Measurements from ENCODE around the gene PRM2.

The PRM2 gene

GRCh38 chr16:11251525-11252481 lies 24.5 kb downstream of the PRM2 start:
- Histone ChIP-seq H3K36me3 (ENCODE audit: insufficient read depth) (no peaks in the 10 kb centered on the region), H3K27ac (no peak overlapping the region), H3K9ac (no peak overlapping the region), H3K4me1 (ENCODE audit: low read depth, poor library complexity, severe bottlenecking) (peaks cover 6% of the 10 kb centered on the region), H4K20me1 (ENCODE audit: insufficient read depth) (no peaks in the 10 kb centered on the region), H3K27me3 (ENCODE audit: insufficient read depth, low read depth) (no peaks in the 10 kb centered on the region), H3K4me3 (IDR thresholded peaks at IDR 0.05; ENCODE audit: insufficient read depth, low read depth, low read length) (no peak overlapping the region), H2AFZ (ENCODE audit: low read depth) (no peak overlapping the region), H3K4me2 (no peak overlapping the region), H3K79me2 (ENCODE audit: insufficient read depth, low read depth) (no peaks in the 10 kb centered on the region)
- TF ChIP-seq CTCF (conservative IDR thresholded peaks at IDR 0.05; ENCODE audit: low read depth, low read length), result no peak

GRCh38 chr16:11250786-11251524 lies 25.3 kb downstream of the PRM2 start:
- H3K4me2 ChIP-seq, result no peak overlapping the region
- no peak overlapping the region for H3K4me3 ChIP-seq (IDR thresholded peaks at IDR 0.05; ENCODE audit: insufficient read depth, low read depth, low read length)

GRCh38 chr16:11250091-11250785 lies 26.0 kb downstream of the PRM2 start:
- Histone ChIP-seq H3K27ac (no peak overlapping the region), H3K36me3 (ENCODE audit: insufficient read depth) (no peaks in the 10 kb centered on the region), H3K79me2 (ENCODE audit: insufficient read depth, low read depth) (no peaks in the 10 kb centered on the region), H3K4me3 (IDR thresholded peaks at IDR 0.05; ENCODE audit: insufficient read depth, low read depth, low read length) (no peak overlapping the region), H4K20me1 (ENCODE audit: insufficient read depth) (no peaks in the 10 kb centered on the region), H3K4me2 (no peak overlapping the region), H3K4me1 (ENCODE audit: low read depth, poor library complexity, severe bottlenecking) (peaks cover 20% of the 10 kb centered on the region), H3K27me3 (ENCODE audit: insufficient read depth, low read depth) (no peaks in the 10 kb centered on the region), H3K9ac (no peak overlapping the region), H2AFZ (ENCODE audit: low read depth) (no peak overlapping the region)
- no peak for TF ChIP-seq CTCF (conservative IDR thresholded peaks at IDR 0.05; ENCODE audit: low read depth, low read length)

More at GRCh38 chr16:11250786-11251524, 25.3 kb downstream of the PRM2 start:
- no peaks in the 10 kb centered on the region for H4K20me1 ChIP-seq (ENCODE audit: insufficient read depth)
- no peaks in the 10 kb centered on the region for H3K27me3 ChIP-seq (ENCODE audit: insufficient read depth, low read depth)
- H3K9ac ChIP-seq, result no peak overlapping the region
- no peak overlapping the region for H2AFZ ChIP-seq (ENCODE audit: low read depth)
- H3K27ac ChIP-seq, result no peak overlapping the region
- H3K79me2 ChIP-seq (ENCODE audit: insufficient read depth, low read depth), result no peaks in the 10 kb centered on the region
- TF ChIP-seq CTCF (conservative IDR thresholded peaks at IDR 0.05; ENCODE audit: low read depth, low read length), result no peak
- peaks cover 13% of the 10 kb centered on the region for H3K4me1 ChIP-seq (ENCODE audit: low read depth, poor library complexity, severe bottlenecking)
- no peaks in the 10 kb centered on the region for H3K36me3 ChIP-seq (ENCODE audit: insufficient read depth)

- Histone ChIP-seq H3K4me3 (IDR thresholded peaks at IDR 0.05; ENCODE audit: insufficient read depth, low read depth, low read length) (no peak overlapping the region), H3K79me2 (ENCODE audit: insufficient read depth, low read depth) (no peaks in the 10 kb centered on the region), H3K4me1 (ENCODE audit: low read depth, poor library complexity, severe bottlenecking) (peaks cover 21% of the 10 kb centered on the region), H4K20me1 (ENCODE audit: insufficient read depth) (no peaks in the 10 kb centered on the region), H3K27ac (no peak overlapping the region), H3K27me3 (ENCODE audit: insufficient read depth, low read depth) (no peaks in the 10 kb centered on the region), H2AFZ (ENCODE audit: low read depth) (no peak overlapping the region), H3K9ac (no peak overlapping the region), H3K4me2 (no peak overlapping the region), H3K36me3 (ENCODE audit: insufficient read depth) (no peaks in the 10 kb centered on the region)
- TF ChIP-seq CTCF (conservative IDR thresholded peaks at IDR 0.05; ENCODE audit: low read depth, low read length), result no peak
Measured at GRCh38 chr16:11249233-11250061, 26.8 kb downstream of the PRM2 start.
